GM10266 (cell line): ENCODE data around the gene EPG5.

Source experiments
- DNase-seq: peaks from one replicate; pipeline ENCODE4 v3.0.0; 2012; ENCODE audit errors: extremely low spot score
- CTCF ChIP-seq: IDR thresholded peaks from 2 replicates; pipeline ENCODE4 v1.5.1; 2012; ENCODE audit warnings: mild to moderate bottlenecking, low read depth; ENCODE audit not compliant: control insufficient read depth, insufficient read depth; ENCODE audit errors: missing control alignments

EPG5 gene

GRCh38 chr18:45802814-45803492 lies 164.2 kb downstream of the EPG5 start:
- DNase-seq: no peak
- no peak for TF ChIP-seq CTCF

GRCh38 chr18:45801416-45802004 lies 165.6 kb downstream of the EPG5 start:
- no peak for DNase-seq
- TF ChIP-seq CTCF: no peak
